HG03064 (cell line): ENCODE data around the gene LRRN1.
"Not testable (repeated sequence)": the region's sequence is repeated elsewhere in the genome, so short reads cannot be mapped to it uniquely, and the experiment has no call there.

ENCODE experiments used
- ATAC-seq: cut with Tn5 transposase; IDR thresholded peaks from one replicate; pipeline ENCODE4 v1.9.1; 2021; ENCODE audit warnings: low read depth; ENCODE audit not compliant: unreplicated experiment

Gene LRRN1

DNA sequence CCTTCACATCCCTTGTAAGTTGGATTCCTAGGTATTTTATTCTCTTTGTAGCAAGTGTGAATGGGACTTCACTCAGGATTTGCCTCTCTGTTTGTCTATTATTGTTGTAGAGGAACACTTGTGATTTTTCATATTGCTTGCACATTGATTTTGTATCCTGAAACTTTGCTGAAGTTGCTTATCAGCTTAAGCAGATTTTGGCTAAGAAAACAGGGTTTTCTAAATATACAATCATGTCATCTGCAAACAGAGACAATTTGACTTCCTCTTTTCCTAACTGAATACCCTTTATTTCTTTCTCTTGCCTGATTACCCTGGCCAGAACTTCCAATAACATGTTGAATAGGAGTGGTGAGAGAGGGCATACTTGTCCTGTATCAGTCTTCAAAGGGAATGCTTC is 88.1 kb downstream of the LRRN1 start:
- not testable (repeated sequence) for ATAC-seq

DNA sequence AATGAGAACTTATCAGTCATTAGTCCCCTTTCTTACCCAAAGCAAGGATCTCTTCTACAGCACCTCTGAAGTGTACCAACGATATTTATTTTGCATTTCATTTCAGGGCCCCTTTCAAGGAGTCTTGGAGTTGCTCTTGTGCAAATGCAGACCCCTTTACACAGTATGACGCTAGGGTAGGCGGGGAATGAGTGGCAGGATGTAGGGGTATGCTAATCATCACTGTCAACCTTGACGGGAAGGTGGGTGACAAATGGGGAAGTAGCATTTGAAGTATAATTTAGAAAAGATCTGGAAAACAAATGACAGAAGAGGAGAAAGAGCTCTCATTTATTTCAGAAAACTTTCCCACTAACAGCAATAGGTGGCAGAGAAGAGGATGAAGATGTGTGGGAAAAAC is 94.4 kb downstream of the LRRN1 start:
- ATAC-seq = no peak
